ENCODE data around the gene SYS1. TPM values are rescaled to one million over a fixed set of nuclear protein-coding genes. Genes with fewer than 3 reads are reported as not detected.

SYS1 gene
- total and polyA plus RNA-seq, 2 experiments from 2014 or later, result 7.9 to 21.5 TPM

GRCh38 chr20:45339084-45339483, 23.9 kb upstream of the SYS1 start:
- Histone ChIP-seq H3K4me2 (no peak overlapping the region), H3K27me3 (ENCODE audit: insufficient read depth) (no peaks in the 10 kb centered on the region), H3K4me3 (no peak overlapping the region), H3K36me3 (ENCODE audit: insufficient read depth) (no peaks in the 10 kb centered on the region), H3K27ac (ENCODE audit: low read depth) (no peak overlapping the region), H2AFZ (no peak overlapping the region), H3K79me2 (replicated peaks; ENCODE audit: insufficient read depth) (peaks cover 80% of the 10 kb centered on the region), H3K4me1 (ENCODE audit: insufficient read depth) (peaks cover 63% of the 10 kb centered on the region), H4K20me1 (replicated peaks; ENCODE audit: insufficient read depth) (0 out of 2 replicates have a peak, but pooled peaks cover 2% of the 10 kb centered on the region), H3F3A (replicated peaks; ENCODE audit: low read depth) (0 out of 2 replicates have a peak, but pooled peaks cover 5% of the 10 kb centered on the region), H3K9me2 (ENCODE audit: insufficient read depth) (no peaks in the 10 kb centered on the region)
- no peak for TF ChIP-seq CREB1 (CRISPR knock-in tag; IDR thresholded peaks at IDR 0.05; ENCODE audit: low read depth)
- no peak for TF ChIP-seq REST (IDR thresholded peaks at IDR 0.05; ENCODE audit: unreplicated experiment)
- TF ChIP-seq JUNB (IDR thresholded peaks at IDR 0.05; ENCODE audit: unreplicated experiment), result no peak
- no peak for TF ChIP-seq ETS1 (IDR thresholded peaks at IDR 0.05)
- no peak for TF ChIP-seq ZNF114 (CRISPR knock-in tag; IDR thresholded peaks at IDR 0.05)
- TF ChIP-seq EZH2 (IDR thresholded peaks at IDR 0.05; ENCODE audit: low read depth, unreplicated experiment), result no peak
- no peak for TF ChIP-seq ZNF331 (CRISPR knock-in tag; IDR thresholded peaks at IDR 0.05; ENCODE audit: low read depth)
- no peak for TF ChIP-seq CTCF (conservative IDR thresholded peaks at IDR 0.05; ENCODE audit: low read depth in 2 of 2)
- TF ChIP-seq NANOG (IDR thresholded peaks at IDR 0.05; ENCODE audit: borderline replicate concordance), result no peak
- TF ChIP-seq POLR2AphosphoS5 (IDR thresholded peaks at IDR 0.05; ENCODE audit: low read depth), result no peak
- peaks cover 7% of the 10 kb centered on the region for H3K27me3 Mint-ChIP-seq (ENCODE audit: insufficient read depth, low read depth, poor library complexity)
- H3K36me3 Mint-ChIP-seq (ENCODE audit: low read depth), result peaks cover 32% of the 10 kb centered on the region
- H3K27ac Mint-ChIP-seq, result peak overlapping the region; percentile 75
- ATAC-seq, result no peak
- H3K4me3 Mint-ChIP-seq, result no peak overlapping the region; the same call in 2 of the 3 replicates
- H3K9me3 Mint-ChIP-seq, result no peaks in the 10 kb centered on the region
- no peak for DNase-seq (ENCODE audit: low spot score)
- H3K4me1 Mint-ChIP-seq, result peaks cover 75% of the 10 kb centered on the region
